Brain microvascular endothelial cell (primary cell): ENCODE measurements around the gene ALPL.

Experiments used
- DNase-seq: peaks from one replicate; pipeline ENCODE4 v3.0.0-alpha.2; 2020
- H3K27ac ChIP-seq: fragments of 250-450 bp; sonication (Bioruptor Pico); 2 replicates; pipeline ENCODE4 v1.5.1; 2020; ENCODE audit warnings: mild to moderate bottlenecking, moderate library complexity
- H3K27me3 ChIP-seq: fragments of 250-450 bp; sonication (Bioruptor Pico); replicated peaks from 2 replicates; pipeline ENCODE4 v1.5.1; 2020; ENCODE audit warnings: mild to moderate bottlenecking
- H3K36me3 ChIP-seq: fragments of 250-450 bp; sonication (Bioruptor Pico); replicated peaks from 2 replicates; pipeline ENCODE4 v1.5.1; 2020; ENCODE audit warnings: mild to moderate bottlenecking
- H3K4me3 ChIP-seq: 2 replicates; pipeline ENCODE4 v1.5.1; 2011; ENCODE audit warnings: low read depth, mild to moderate bottlenecking, control low read depth, low read length, moderate library complexity
- CTCF ChIP-seq: IDR thresholded peaks from 2 replicates; pipeline ENCODE4 v1.5.1; 2011; ENCODE audit warnings: low read depth, mild to moderate bottlenecking, moderate library complexity, low read length, control low read depth, inconsistent platforms; ENCODE audit errors: missing control alignments
- in situ Hi-C: cut with HindIII; loops from 2 replicates; pipeline ENCODE4 v1.10.0; 2017; ENCODE audit warnings: low sequenced_read_pairs, low pct_ligation_motif_present

ALPL gene

GRCh38 chr1:21537511-21537931 is 28.3 kb downstream of the ALPL start:
- no peaks in the 10 kb centered on the region for H3K36me3 ChIP-seq
- H3K27me3 ChIP-seq: peaks cover 3% of the 10 kb centered on the region
- no peak overlapping the region for H3K4me3 ChIP-seq
- H3K27ac ChIP-seq: no peak overlapping the region
- in situ Hi-C loops: no loop called here
- no peak for DNase-seq
- no peak for TF ChIP-seq CTCF

GRCh38 chr1:21537932-21538630 is 28.9 kb downstream of the ALPL start:
- in situ Hi-C loops: no loop called here
- DNase-seq: peak; percentile 64
- Histone ChIP-seq H3K27ac (no peak overlapping the region), H3K27me3 (no peaks in the 10 kb centered on the region), H3K36me3 (no peaks in the 10 kb centered on the region), H3K4me3 (no peak overlapping the region)
- no peak for TF ChIP-seq CTCF

- Histone ChIP-seq H3K36me3 (no peaks in the 10 kb centered on the region), H3K4me3 (no peak overlapping the region), H3K27me3 (no peaks in the 10 kb centered on the region), H3K27ac (no peak overlapping the region)
- in situ Hi-C loops: no loop called here
- peak; percentile 23 for DNase-seq
- peak; percentile 59 for TF ChIP-seq CTCF
These were observed 30.7 kb downstream of the ALPL start for GRCh38 chr1:21539933-21540332.

- in situ Hi-C loops: no loop called here
- Histone ChIP-seq H3K27me3 (no peaks in the 10 kb centered on the region), H3K27ac (no peak overlapping the region), H3K36me3 (no peaks in the 10 kb centered on the region), H3K4me3 (no peak overlapping the region)
- no peak for DNase-seq
- TF ChIP-seq CTCF: no peak
These were observed 32.1 kb downstream of the ALPL start for GRCh38 chr1:21541329-21541728.

GRCh38 chr1:21541835-21542234 is 32.6 kb downstream of the ALPL start:
- no peak overlapping the region for H3K4me3 ChIP-seq
- in situ Hi-C loops: no loop called here
- DNase-seq: peak; percentile 58
- H3K27me3 ChIP-seq: no peaks in the 10 kb centered on the region
- no peak for TF ChIP-seq CTCF
- no peak overlapping the region for H3K27ac ChIP-seq
- H3K36me3 ChIP-seq: no peaks in the 10 kb centered on the region

- Histone ChIP-seq H3K4me3 (no peak overlapping the region), H3K27me3 (no peaks in the 10 kb centered on the region), H3K36me3 (no peaks in the 10 kb centered on the region), H3K27ac (no peak overlapping the region)
- no peak for DNase-seq
- in situ Hi-C loops: no loop called here
- TF ChIP-seq CTCF: no peak
These were observed 34.4 kb downstream of the ALPL start for GRCh38 chr1:21543598-21543997.
